Activated B cell treated with CpG ODN at 0.5 μM for 24 hours (primary cell): Measurements from ENCODE around the gene FBLN5. TPM values are rescaled to one million over a fixed set of nuclear protein-coding genes. Genes with fewer than 3 reads are reported as not detected.
A peak's percentile ranks its signal among the peaks of the same experiment; 100 is the strongest.

Experiments used
- ATAC-seq: fragments of 200-7000 bp; cut with Tn5 transposase; one replicate; pipeline ENCODE4 v1.10.0; 2021; ENCODE audit warnings: low read depth, mild to moderate bottlenecking, moderate library complexity
- CTCF ChIA-PET: fragments of 350-600 bp; sonication (Branson Sonifier 250); formaldehyde crosslinking; loops from one replicate; lab custom pipeline; 2021; ENCODE audit warnings: antibody characterized with exemption; lab: Charles Lee
- POLR2A ChIA-PET: fragments of 350-600 bp; sonication (Branson Sonifier 250); formaldehyde crosslinking; loops from one replicate; lab custom pipeline; 2021; ENCODE audit warnings: antibody characterized with exemption; lab: Charles Lee
- DNase-seq: peaks from one replicate; pipeline ENCODE4 v3.0.0; 2022
- H3K27ac Mint-ChIP-seq: one replicate; pipeline ENCODE4 v1.8.0; 2020; ENCODE audit warnings: mixed read lengths
- H3K27me3 Mint-ChIP-seq: one replicate; pipeline ENCODE4 v1.8.0; 2021; ENCODE audit warnings: mixed read lengths
- H3K36me3 Mint-ChIP-seq: one replicate; pipeline ENCODE4 v1.8.0; 2021; ENCODE audit warnings: low read depth, mixed read lengths
- H3K4me1 Mint-ChIP-seq: one replicate; pipeline ENCODE4 v1.8.0; 2021; ENCODE audit warnings: mixed read lengths
- H3K4me3 Mint-ChIP-seq: one replicate; pipeline ENCODE4 v1.8.0; 2020; ENCODE audit warnings: mild to moderate bottlenecking, mixed read lengths
- H3K9me3 Mint-ChIP-seq: one replicate; pipeline ENCODE4 v1.8.0; 2020; ENCODE audit warnings: mixed read lengths
- intact Hi-C: fragments of 100-400 bp; cut with micrococcal nuclease; formaldehyde crosslinking; loops from one replicate; pipeline ENCODE4 v1.15.1; 2024
- total RNA-seq: library from RNA; stranded (reverse); gene quantifications from 2 replicates; pipeline ENCODE4 v1.2.3, GENCODE V29; 2022
- TF ChIP-seq, protein P1 (sequence below): fragments of 200-600 bp; IDR thresholded peaks from one replicate; pipeline ENCODE4 v1.8.0; 2022; ENCODE audit warnings: antibody characterized with exemption, mild to moderate bottlenecking

The FBLN5 gene
- total RNA-seq, 1 donor from 2014 or later = not detected

DNA sequence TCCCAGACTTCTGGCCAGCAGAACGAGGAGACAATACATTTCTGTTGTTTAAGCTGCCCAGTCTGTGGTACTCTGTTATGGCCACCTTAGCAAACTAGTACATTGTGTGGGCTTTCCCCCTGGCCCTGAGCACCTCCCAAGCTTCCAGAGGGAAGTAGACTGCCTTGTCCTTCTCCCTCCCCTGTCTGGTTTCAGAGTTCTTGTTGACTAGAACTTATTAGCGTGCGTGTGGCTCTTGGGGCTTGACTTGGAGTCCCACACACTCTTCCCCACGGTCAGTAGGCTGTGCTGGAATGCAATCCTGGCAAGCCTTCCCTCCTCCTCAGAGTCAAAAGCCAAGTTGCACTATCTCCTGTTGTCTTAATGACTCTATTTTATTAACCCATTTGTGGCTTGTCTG, 27.7 kb downstream of the FBLN5 start:
- TF ChIP-seq, protein P1, sequence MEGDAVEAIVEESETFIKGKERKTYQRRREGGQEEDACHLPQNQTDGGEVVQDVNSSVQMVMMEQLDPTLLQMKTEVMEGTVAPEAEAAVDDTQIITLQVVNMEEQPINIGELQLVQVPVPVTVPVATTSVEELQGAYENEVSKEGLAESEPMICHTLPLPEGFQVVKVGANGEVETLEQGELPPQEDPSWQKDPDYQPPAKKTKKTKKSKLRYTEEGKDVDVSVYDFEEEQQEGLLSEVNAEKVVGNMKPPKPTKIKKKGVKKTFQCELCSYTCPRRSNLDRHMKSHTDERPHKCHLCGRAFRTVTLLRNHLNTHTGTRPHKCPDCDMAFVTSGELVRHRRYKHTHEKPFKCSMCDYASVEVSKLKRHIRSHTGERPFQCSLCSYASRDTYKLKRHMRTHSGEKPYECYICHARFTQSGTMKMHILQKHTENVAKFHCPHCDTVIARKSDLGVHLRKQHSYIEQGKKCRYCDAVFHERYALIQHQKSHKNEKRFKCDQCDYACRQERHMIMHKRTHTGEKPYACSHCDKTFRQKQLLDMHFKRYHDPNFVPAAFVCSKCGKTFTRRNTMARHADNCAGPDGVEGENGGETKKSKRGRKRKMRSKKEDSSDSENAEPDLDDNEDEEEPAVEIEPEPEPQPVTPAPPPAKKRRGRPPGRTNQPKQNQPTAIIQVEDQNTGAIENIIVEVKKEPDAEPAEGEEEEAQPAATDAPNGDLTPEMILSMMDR = no peak
- ChIA-PET CTCF (no interaction called here), POLR2A (no interaction called here)
- H3K27ac Mint-ChIP-seq = no peak overlapping the region
- H3K9me3 Mint-ChIP-seq = no peaks in the 10 kb centered on the region
- ATAC-seq (no peak), DNase-seq (no peak)
- H3K4me3 Mint-ChIP-seq = no peak overlapping the region
- no peaks in the 10 kb centered on the region for H3K27me3 Mint-ChIP-seq
- H3K36me3 Mint-ChIP-seq = no peaks in the 10 kb centered on the region
- H3K4me1 Mint-ChIP-seq = no peaks in the 10 kb centered on the region
- intact Hi-C loops = no loop called here

DNA sequence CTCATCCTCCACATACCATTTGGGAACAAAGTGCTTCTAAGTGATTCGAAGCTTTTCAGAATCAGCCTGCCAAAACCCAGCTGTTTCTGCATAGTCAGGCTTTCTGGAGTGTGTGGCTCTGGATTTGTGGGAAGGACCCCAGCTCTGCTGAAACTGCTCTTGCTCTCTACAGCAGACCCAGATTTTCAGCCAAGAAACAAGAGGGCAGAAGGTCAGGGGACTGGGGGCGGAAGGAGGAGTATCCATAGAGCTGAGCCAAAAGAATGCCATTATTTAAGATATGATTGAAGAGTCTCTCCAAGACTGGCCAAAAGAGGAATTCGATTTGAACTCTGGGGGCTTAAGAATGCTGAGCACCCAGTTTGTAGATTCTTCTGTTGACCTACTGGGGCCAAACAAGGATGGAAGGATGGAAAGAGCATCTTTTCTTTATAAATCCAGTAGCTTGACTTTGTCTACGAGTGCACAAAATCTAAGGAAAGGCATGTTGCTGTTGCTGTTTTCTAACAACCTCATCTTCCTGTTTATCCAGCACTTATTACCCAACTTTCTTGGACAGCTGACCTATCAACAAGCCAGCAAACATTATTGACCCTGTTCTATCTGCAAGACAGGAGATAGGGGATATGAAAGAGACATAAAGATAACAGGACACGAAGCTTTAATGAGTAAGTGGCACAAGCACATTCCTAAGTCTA, 29.2 kb downstream of the FBLN5 start:
- Mint-ChIP-seq H3K27me3 (no peaks in the 10 kb centered on the region), H3K9me3 (no peaks in the 10 kb centered on the region), H3K4me1 (no peaks in the 10 kb centered on the region), H3K4me3 (no peak overlapping the region), H3K27ac (no peak overlapping the region), H3K36me3 (no peaks in the 10 kb centered on the region)
- intact Hi-C loops = no loop called here
- ChIA-PET CTCF (no interaction called here), POLR2A (no interaction called here)
- ATAC-seq = no peak
- no peak for DNase-seq
- TF ChIP-seq, protein P1 = no peak

DNA sequence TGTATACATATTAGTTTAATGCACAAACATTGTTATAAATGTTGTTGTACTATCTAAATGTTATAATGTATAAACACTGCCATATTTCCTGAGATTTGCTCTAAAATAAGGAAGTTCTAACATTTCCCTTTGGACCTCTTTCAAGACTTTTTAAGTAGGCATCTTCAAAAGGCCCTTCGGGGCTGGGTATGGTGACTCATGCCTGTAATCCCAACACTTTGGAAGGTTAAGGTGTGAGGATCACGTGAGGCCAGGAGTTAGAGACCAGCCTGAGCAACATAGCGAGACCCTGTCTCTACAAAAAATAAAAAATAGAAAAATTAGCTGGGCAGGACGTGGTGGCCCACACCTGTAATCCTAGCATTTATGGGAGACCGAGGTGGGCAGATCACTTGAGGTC, 35.5 kb downstream of the FBLN5 start:
- H3K36me3 Mint-ChIP-seq = no peaks in the 10 kb centered on the region
- peak overlapping the region; percentile 61 for H3K4me3 Mint-ChIP-seq
- TF ChIP-seq, protein P1 = no peak
- peaks cover 16% of the 10 kb centered on the region for H3K4me1 Mint-ChIP-seq
- DNase-seq (no peak), ATAC-seq (no peak)
- intact Hi-C loops = no loop called here
- CTCF ChIA-PET = interaction anchor here (0.9 to 2.1 kb wide), 3 partner anchors 85 to 263 kb away, joined by 3 to 6 read pairs (median 4); no protein-coding TSS in a partner anchor
- H3K9me3 Mint-ChIP-seq = no peaks in the 10 kb centered on the region
- H3K27ac Mint-ChIP-seq = peak overlapping the region; percentile 85
- POLR2A ChIA-PET = interaction anchor here (0.9 kb wide), 1 partner anchor 41 kb away, joined by 10 read pairs; no protein-coding TSS in a partner anchor
- peaks cover 1% of the 10 kb centered on the region for H3K27me3 Mint-ChIP-seq

DNA sequence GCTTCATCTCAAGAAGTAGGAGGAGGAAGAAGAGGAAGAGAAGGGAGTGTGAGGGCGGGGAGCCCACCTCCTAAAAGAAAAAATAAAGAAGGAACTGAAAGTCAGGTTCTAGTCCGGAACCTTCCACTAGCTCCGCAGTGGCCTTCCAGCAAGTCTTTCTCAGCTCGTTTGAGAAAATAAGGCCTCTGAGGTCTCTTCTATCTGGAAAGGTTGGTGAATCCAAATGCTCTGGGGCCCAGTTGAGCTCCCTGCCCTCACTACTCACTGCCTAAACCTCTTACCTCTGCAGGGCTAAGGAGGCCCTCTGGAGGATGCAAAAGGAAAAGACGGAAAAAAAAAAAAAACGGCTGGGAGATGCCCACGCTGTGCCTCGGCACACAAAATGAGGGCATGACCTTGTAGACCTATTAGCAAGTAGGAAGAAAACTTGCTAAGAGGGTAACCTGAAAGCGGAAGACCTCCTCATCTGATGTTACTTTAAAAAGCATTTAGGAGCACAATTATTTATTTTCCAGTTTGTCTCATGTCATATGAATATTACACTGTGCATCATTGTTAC, 35.9 kb downstream of the FBLN5 start:
- H3K4me3 Mint-ChIP-seq = peak overlapping the region; percentile 61
- ChIA-PET POLR2A (interaction anchor here (0.9 kb wide), 1 partner anchor 40 kb away, joined by 10 read pairs; no protein-coding TSS in a partner anchor), CTCF (interaction anchor here (0.7 to 2.1 kb wide), 6 partner anchors 68 to 588 kb away, joined by 3 to 6 read pairs (median 4); no protein-coding TSS in a partner anchor)
- peak overlapping the region; percentile 85 for H3K27ac Mint-ChIP-seq
- peak; percentile 77 for ATAC-seq
- no peaks in the 10 kb centered on the region for H3K36me3 Mint-ChIP-seq
- DNase-seq = peak; percentile 19
- H3K27me3 Mint-ChIP-seq = peaks cover 3% of the 10 kb centered on the region
- intact Hi-C loops = loop anchor here (1.0 kb wide), 1 partner anchor 261 kb away; no protein-coding TSS in a partner anchor
- TF ChIP-seq, protein P1 = no peak
- H3K4me1 Mint-ChIP-seq = peaks cover 16% of the 10 kb centered on the region
- no peaks in the 10 kb centered on the region for H3K9me3 Mint-ChIP-seq

DNA sequence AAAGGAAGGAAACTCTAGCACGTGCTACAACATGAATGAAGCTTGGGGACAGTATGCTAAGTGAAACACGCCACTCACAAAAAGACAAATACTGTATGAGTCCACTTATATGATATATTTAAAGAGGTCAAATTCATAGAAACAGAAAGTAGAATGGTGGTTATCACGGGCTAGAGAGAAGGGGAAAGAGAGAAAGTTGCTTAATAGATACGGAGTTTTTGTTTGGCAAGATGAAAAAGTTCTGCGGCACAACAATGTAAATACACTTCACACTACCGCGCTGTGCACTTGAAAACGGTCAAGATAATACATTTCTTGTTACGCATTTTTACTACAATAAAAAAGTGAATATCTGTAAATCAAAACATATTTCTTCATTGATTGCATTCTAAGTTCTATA, 37.3 kb downstream of the FBLN5 start:
- no peak for ATAC-seq
- POLR2A ChIA-PET = no interaction called here

More for the DNA sequence above, 37.3 kb downstream of the FBLN5 start:
- Mint-ChIP-seq H3K27me3 (peaks cover 5% of the 10 kb centered on the region), H3K4me3 (no peak overlapping the region), H3K27ac (no peak overlapping the region), H3K9me3 (no peaks in the 10 kb centered on the region), H3K4me1 (peaks cover 16% of the 10 kb centered on the region), H3K36me3 (no peaks in the 10 kb centered on the region)
- TF ChIP-seq, protein P1 = no peak
- intact Hi-C loops = no loop called here
- CTCF ChIA-PET = interaction anchor here (2.1 kb wide), 1 partner anchor 260 kb away, joined by 6 read pairs; no protein-coding TSS in a partner anchor
- no peak for DNase-seq
